CD1c-positive myeloid dendritic cell (primary cell): Measurements from ENCODE around the gene FAS.

Source experiments
- DNase-seq: peaks from one replicate; pipeline ENCODE4 v3.0.0-alpha.2; 2016; ENCODE audit errors: extremely low spot score

FAS gene

GRCh38 chr10:88971221-88972061 lies 19.2 kb upstream of the FAS start:
- no peak for DNase-seq

- DNase-seq, result no peak
Measured at GRCh38 chr10:88974012-88974411, 16.6 kb upstream of the FAS start.

GRCh38 chr10:88974446-88975376 lies 15.9 kb upstream of the FAS start:
- peak; percentile 26 for DNase-seq

- no peak for DNase-seq
Measured at GRCh38 chr10:88975377-88975720, 15.2 kb upstream of the FAS start.

GRCh38 chr10:88978463-88978862 lies 12.1 kb upstream of the FAS start:
- DNase-seq, result no peak

- no peak for DNase-seq
Measured at GRCh38 chr10:88979153-88979562, 11.4 kb upstream of the FAS start.

GRCh38 chr10:88979603-88980002 lies 11.0 kb upstream of the FAS start:
- DNase-seq, result no peak

- DNase-seq, result no peak
Measured at GRCh38 chr10:88980247-88980646, 10.4 kb upstream of the FAS start.

- DNase-seq, result no peak
Measured at GRCh38 chr10:88980800-88981199, 9.8 kb upstream of the FAS start.

GRCh38 chr10:88981435-88981834 lies 9.2 kb upstream of the FAS start:
- DNase-seq, result no peak

GRCh38 chr10:88982366-88982765 lies 8.2 kb upstream of the FAS start:
- no peak for DNase-seq

GRCh38 chr10:88983206-88983605 lies 7.4 kb upstream of the FAS start:
- DNase-seq, result no peak

- no peak for DNase-seq
Measured at GRCh38 chr10:88983939-88984338, 6.7 kb upstream of the FAS start.

- DNase-seq, result no peak
Measured at GRCh38 chr10:88984525-88984924, 6.1 kb upstream of the FAS start.

GRCh38 chr10:88986549-88987242 lies 3.9 kb upstream of the FAS start:
- peak; percentile 65 for DNase-seq

- peak; percentile 14 for DNase-seq
Measured at GRCh38 chr10:88987243-88987725, 3.3 kb upstream of the FAS start.

GRCh38 chr10:88987840-88988239 lies 2.8 kb upstream of the FAS start:
- no peak for DNase-seq

GRCh38 chr10:88989423-88989822 lies 1.2 kb upstream of the FAS start:
- DNase-seq, result no peak

- peak; percentile 36 for DNase-seq
Measured at GRCh38 chr10:88989824-88990383, 694 bp upstream of the FAS start.

- DNase-seq, result peak; percentile 86
Measured at GRCh38 chr10:88991161-88991898, 732 bp downstream of the FAS start.

GRCh38 chr10:88991899-88992320 lies 1.3 kb downstream of the FAS start:
- DNase-seq, result peak; percentile 77
